K562 (cell line): ENCODE measurements around the gene SAE1. TPM values are rescaled to one million over a fixed set of nuclear protein-coding genes. Genes with fewer than 3 reads are reported as not detected.
A peak's percentile ranks its signal among the peaks of the same experiment; 100 is the strongest.

Experiments
- ATAC-seq: fragments of 200-7000 bp; cut with Tn5 transposase; 3 replicates; pipeline ENCODE4 v1.9.1; 2020; ENCODE audit warnings: moderate library complexity
- BruUV-seq: library from RNA; stranded (reverse); fragments of 400-500 nt; replicated peaks from 2 replicates; lab custom pipeline; 2021; lab: Mats Ljungman, UMichigan
- CTCF ChIA-PET: fragments of 300-600 bp; formaldehyde crosslinking; extraction: SDS; loops from one replicate; lab custom pipeline; 2021; ENCODE audit warnings: low intra/inter-chr PET ratio; lab: Yijun Ruan, JAX
- POLR2A ChIA-PET: fragments of 300-600, 350-650 bp; sonication (Branson Sonifier 250); formaldehyde crosslinking; extraction: SDS; loops from one replicate; lab custom pipeline; 2021; ENCODE audit warnings: antibody characterized with exemption, inconsistent platforms; lab: Yijun Ruan, JAX
- DNase-seq, 4 experiments: peaks; one replicate each; pipeline versions ENCODE4 v3.0.0 to v3.0.0-alpha.2; 2011 to 2018; ENCODE audit warnings: low spot score in 3 of 4, mixed read lengths in 3 of 4; ENCODE audit errors: extremely low read depth in 1 of 4
- FAIRE-seq: peaks from 2 replicates; lab custom pipeline; 2011; peaks lifted over from hg19 to GRCh38; lab: Jason Lieb, UNC
- H2AFZ ChIP-seq: 2 replicates; pipeline ENCODE4 v1.6.0; 2011; ENCODE audit warnings: low read depth, low read length, control low read depth, inconsistent platforms
- H3K27ac ChIP-seq: fragments of 200-600 bp; 3 replicates; pipeline ENCODE4 v1.8.0; 2011; ENCODE audit warnings: low read depth, mild to moderate bottlenecking, control low read depth, inconsistent platforms, low read length, moderate library complexity, mixed read lengths; ENCODE audit errors: extremely low read depth
- H3K27me3 ChIP-seq, 2 experiments: fragments of 300-600 bp in 1 of 2; 2 replicates in 1 of 2; 3 replicates in 1 of 2; pipeline versions ENCODE4 v1.6.0 to v1.8.0; 2011; ENCODE audit warnings: inconsistent platforms in 2 of 2, low read length in 2 of 2, mild to moderate bottlenecking in 1 of 2, mixed read lengths in 1 of 2, moderate library complexity in 1 of 2; ENCODE audit not compliant: control insufficient read depth in 2 of 2, insufficient read depth in 2 of 2
- H3K36me3 ChIP-seq: fragments of 300-600 bp; 3 replicates; pipeline ENCODE4 v1.8.0; 2011; ENCODE audit warnings: mild to moderate bottlenecking, low read length, inconsistent platforms; ENCODE audit not compliant: control insufficient read depth, insufficient read depth
- H3K4me1 ChIP-seq, 2 experiments: fragments of 200-600 bp in 1 of 2; replicated peaks in 1 of 2; 2 replicates in 1 of 2; 3 replicates in 1 of 2; pipeline versions ENCODE4 v1.5.1 to v1.8.0; 2011; ENCODE audit warnings: inconsistent platforms in 2 of 2, low read length in 2 of 2, mild to moderate bottlenecking in 1 of 2, mixed read lengths in 1 of 2, moderate library complexity in 1 of 2; ENCODE audit not compliant: control insufficient read depth in 2 of 2, insufficient read depth in 2 of 2
- H3K4me2 ChIP-seq: 2 replicates; pipeline ENCODE4 v1.6.1; 2011; ENCODE audit warnings: low read length, control low read depth, inconsistent platforms, mixed read lengths; ENCODE audit not compliant: insufficient read depth
- H3K4me3 ChIP-seq: fragments of 200-600 bp; sonication (generic), shearing (Covaris generic); 2 replicates; pipeline ENCODE4 v1.5.1; 2016; ENCODE audit warnings: control low read depth, inconsistent platforms
- H3K79me2 ChIP-seq: fragments of 200-600 bp; 3 replicates; pipeline ENCODE4 v1.8.0; 2011; ENCODE audit warnings: low read length, inconsistent platforms; ENCODE audit not compliant: control insufficient read depth, insufficient read depth
- H3K9ac ChIP-seq, 2 experiments: 2 replicates each; pipeline versions ENCODE4 v1.6.0 to v1.6.1; 2011; ENCODE audit warnings: low read depth in 2 of 2, low read length in 2 of 2, control low read depth in 1 of 2, inconsistent platforms in 1 of 2, mild to moderate bottlenecking in 1 of 2, mixed read lengths in 1 of 2; ENCODE audit not compliant: insufficient read depth in 1 of 2
- H3K9me1 ChIP-seq: one replicate; pipeline ENCODE4 v1.6.0; 2011; ENCODE audit warnings: inconsistent platforms, mild to moderate bottlenecking, low read length, moderate library complexity; ENCODE audit not compliant: control insufficient read depth, insufficient read depth
- H3K9me3 ChIP-seq: replicated peaks from 2 replicates; pipeline ENCODE4 v1.5.1; 2011; ENCODE audit warnings: low read depth, low read length, inconsistent platforms; ENCODE audit not compliant: control insufficient read depth, insufficient read depth
- H4K20me1 ChIP-seq: replicated peaks from 2 replicates; pipeline ENCODE4 v1.6.1; 2011; ENCODE audit warnings: low read length, inconsistent platforms, mixed read lengths; ENCODE audit not compliant: control insufficient read depth, insufficient read depth
- CBFA2T2 ChIP-seq: fragments of 450-650 bp; conservative IDR thresholded peaks from 2 replicates; pipeline ENCODE4 v1.6.1; 2017; ENCODE audit warnings: mild to moderate bottlenecking
- FOXJ3 ChIP-seq: sonication (generic); formaldehyde crosslinking; IDR thresholded peaks from 2 replicates; pipeline ENCODE4 v1.4.0; 2020; ENCODE audit warnings: mild to moderate bottlenecking, missing genetic modification reagents
- HNRNPK ChIP-seq: fragments of 200-400 bp; formaldehyde crosslinking; IDR thresholded peaks from one replicate; pipeline ENCODE4 v1.6.1; 2018; ENCODE audit warnings: mild to moderate bottlenecking, low read depth, low read length; ENCODE audit not compliant: poor library complexity, severe bottlenecking
- MCM5 ChIP-seq: fragments of 450-650 bp; IDR thresholded peaks from 2 replicates; pipeline ENCODE4 v1.6.1; 2016; ENCODE audit warnings: low read depth
- NCOA2 ChIP-seq, 2 experiments: fragments of 450-650 bp; IDR thresholded peaks; 2 replicates each; pipeline ENCODE4 v1.6.1; 2018; ENCODE audit warnings: mild to moderate bottlenecking in 2 of 2, moderate library complexity in 1 of 2; ENCODE audit not compliant: partially characterized antibody in 2 of 2
- SIN3A ChIP-seq, 2 experiments: fragments of 150-350 bp in 1 of 2; IDR thresholded peaks; 2 replicates each; pipeline ENCODE4 v1.6.1; 2011 to 2016; ENCODE audit warnings: borderline replicate concordance in 2 of 2, low read depth in 2 of 2, low read length in 2 of 2, mild to moderate bottlenecking in 2 of 2, moderate library complexity in 2 of 2; ENCODE audit not compliant: control insufficient read depth in 1 of 2
- ZBTB8A ChIP-seq: fragments of 450-650 bp; IDR thresholded peaks from 2 replicates; pipeline ENCODE4 v1.6.1; 2018; ENCODE audit warnings: mild to moderate bottlenecking, moderate library complexity; ENCODE audit not compliant: partially characterized antibody
- ZZZ3 ChIP-seq: fragments of 450-650 bp; IDR thresholded peaks from 2 replicates; pipeline ENCODE4 v1.6.1; 2016; ENCODE audit warnings: antibody characterized with exemption, mild to moderate bottlenecking, moderate library complexity
- WGBS: fragments of 100-300 bp; shearing (Covaris generic); methylation state at CpG from one replicate; pipeline ENCODE4 v1.1.6; 2016; ENCODE audit warnings: low coverage, mixed read lengths; ENCODE audit not compliant: insufficient coverage; ENCODE audit errors: missing lambda C conversion rate; 5-methylcytosine and 5-hydroxymethylcytosine counted together
- in situ Hi-C: fragments of 300-500 bp; cut with MboI; formaldehyde crosslinking; loops from 4 replicates; pipeline ENCODE4 v1.15.0; 2018; ENCODE audit warnings: inconsistent platforms, mixed read lengths
- intact Hi-C: fragments of 100-400 bp; cut with micrococcal nuclease; formaldehyde crosslinking; loops from 2 replicates; pipeline ENCODE4 v1.14.2; 2022
- polyA plus RNA-seq, 8 experiments: library from polyadenylated mRNA; depleted of rRNA in 4 of 8; stranded (reverse) in 5 of 8; unstranded in 3 of 8; fragments of >200 nt; fragmentation: Nextera tagmentation in 2 of 8; fragmentation: Illumina TruSeq in 1 of 8; extraction: Ambion mirVana in 2 of 8; extraction: Trizol in 1 of 8; gene quantifications; 2 replicates each; pipeline versions ENCODE4 v1.2.1 to v1.2.3, GENCODE V29; 2011 to 2014; ENCODE audit warnings: inconsistent platforms in 1 of 8, missing spikeins in 1 of 8
- total RNA-seq, 7 experiments: library from RNA; depleted of rRNA in 6 of 7; stranded (reverse); fragments of >200 nt in 6 of 7; fragmentation: Illumina TruSeq in 2 of 7; extraction: Trizol in 2 of 7; gene quantifications; 2 replicates each; pipeline versions ENCODE4 v1.2.1 to v1.2.3, GENCODE V29; 2011 to 2021; ENCODE audit warnings: low replicate concordance in 1 of 7
- TF ChIP-seq, protein P1 (sequence below): fragments of 250-450 bp; sonication (Bioruptor Pico); IDR thresholded peaks from 2 replicates; pipeline ENCODE4 v1.8.0; 2022; ENCODE audit warnings: inconsistent platforms
- TF ChIP-seq, protein P2 (sequence below): sonication (generic); formaldehyde crosslinking; IDR thresholded peaks from 2 replicates; pipeline ENCODE4 v1.8.0; 2023; ENCODE audit warnings: mild to moderate bottlenecking, missing genetic modification reagents
- TF ChIP-seq, protein P3 (sequence below): sonication (generic); IDR thresholded peaks from 2 replicates; pipeline ENCODE4 v1.6.1; 2016
- TF ChIP-seq, protein P4 (sequence below): fragments of 450-650 bp; IDR thresholded peaks from 2 replicates; pipeline ENCODE4 v1.6.1; 2017; ENCODE audit warnings: antibody characterized with exemption

SAE1 gene
- total and polyA plus RNA-seq, 9 of the 15 experiments (the other 6 are each of a cell fraction or from before 2014, with no cell fraction given): 82.8 to 299 (median 217) TPM

DNA sequence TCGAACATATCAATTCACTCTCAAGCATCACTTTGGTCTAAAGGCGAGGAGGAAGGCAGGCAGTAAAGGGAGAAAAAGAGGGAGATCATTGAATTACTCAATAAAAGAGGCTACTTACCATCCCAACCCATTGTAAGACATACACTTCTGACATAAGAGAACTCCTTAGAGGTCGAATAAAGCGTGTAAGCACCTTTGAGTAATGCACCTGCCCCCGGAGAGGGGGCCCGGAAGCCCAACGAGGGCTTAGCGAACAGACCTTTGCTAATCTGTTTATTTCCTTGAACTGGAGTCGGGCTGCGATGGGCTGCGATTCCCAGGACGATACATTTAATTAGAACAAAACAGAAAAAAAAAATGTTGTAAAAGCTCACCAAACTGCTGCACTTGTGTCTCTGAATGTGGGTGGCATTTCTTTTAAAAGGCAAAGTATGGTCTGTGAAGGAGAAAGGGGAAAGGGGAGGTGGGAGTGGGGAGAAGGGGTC, 20.1 kb upstream of the SAE1 start:
- Histone ChIP-seq H3K9ac (peak overlapping the region; percentile 98 to 99), H3K79me2 (peaks cover 69% of the 10 kb centered on the region), H3K4me3 (peak overlapping the region; percentile 89), H4K20me1 (no peaks in the 10 kb centered on the region), H3K27me3 (no peaks in the 10 kb centered on the region), H3K9me1 (no peaks in the 10 kb centered on the region), H3K9me3 (no peaks in the 10 kb centered on the region), H3K4me1 (peaks cover 20 to 41% of the 10 kb centered on the region in 2 experiments), H3K4me2 (peak overlapping the region; percentile 88), H3K36me3 (peaks cover 34% of the 10 kb centered on the region), H3K27ac (peak overlapping the region; percentile 96), H2AFZ (no peak overlapping the region)
- DNase-seq: peak in 3 of 4 experiments; percentile 14 to 49 (median 15)
- WGBS: 0% methylated on average over 12 of the region's 12 CpGs
- CTCF ChIA-PET: no interaction called here
- no peak for ATAC-seq
- BruUV-seq: no TSS peak
- intact Hi-C loops (loop anchor here (5.0 kb wide), 1 partner anchor 248 kb away; the partner anchor contains the start of gene ARHGAP35), in situ Hi-C loops (no loop called here)
- POLR2A ChIA-PET: interaction anchor here (0.6 to 1.7 kb wide), 7 partner anchors 11 to 542 kb away, joined by 3 to 8 read pairs (median 4); partner anchors contain the start of gene SAE1
- FAIRE-seq: peak; percentile 70
- TF ChIP-seq NCOA2 (IDR thresholded peaks at IDR 0.05; ENCODE audit: partially characterized antibody in 2 of 2) (no peak), SIN3A (IDR thresholded peaks at IDR 0.05; ENCODE audit: borderline replicate concordance in 2 of 2, control insufficient read depth in 1 of 2, low read depth in 2 of 2, low read length in 2 of 2) (peak in 1 of 2 experiments; percentile 36; a peak in 1 of 4 replicates), MCM5 (no peak), HNRNPK (no peak), ZBTB8A (no peak), ZZZ3 (no peak), FOXJ3 (CRISPR knock-in tag) (no peak), CBFA2T2 (no peak)
- TF ChIP-seq, protein P1, sequence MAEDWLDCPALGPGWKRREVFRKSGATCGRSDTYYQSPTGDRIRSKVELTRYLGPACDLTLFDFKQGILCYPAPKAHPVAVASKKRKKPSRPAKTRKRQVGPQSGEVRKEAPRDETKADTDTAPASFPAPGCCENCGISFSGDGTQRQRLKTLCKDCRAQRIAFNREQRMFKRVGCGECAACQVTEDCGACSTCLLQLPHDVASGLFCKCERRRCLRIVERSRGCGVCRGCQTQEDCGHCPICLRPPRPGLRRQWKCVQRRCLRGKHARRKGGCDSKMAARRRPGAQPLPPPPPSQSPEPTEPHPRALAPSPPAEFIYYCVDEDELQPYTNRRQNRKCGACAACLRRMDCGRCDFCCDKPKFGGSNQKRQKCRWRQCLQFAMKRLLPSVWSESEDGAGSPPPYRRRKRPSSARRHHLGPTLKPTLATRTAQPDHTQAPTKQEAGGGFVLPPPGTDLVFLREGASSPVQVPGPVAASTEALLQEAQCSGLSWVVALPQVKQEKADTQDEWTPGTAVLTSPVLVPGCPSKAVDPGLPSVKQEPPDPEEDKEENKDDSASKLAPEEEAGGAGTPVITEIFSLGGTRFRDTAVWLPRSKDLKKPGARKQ (CRISPR knock-in tag): no peak
- TF ChIP-seq, protein P2, sequence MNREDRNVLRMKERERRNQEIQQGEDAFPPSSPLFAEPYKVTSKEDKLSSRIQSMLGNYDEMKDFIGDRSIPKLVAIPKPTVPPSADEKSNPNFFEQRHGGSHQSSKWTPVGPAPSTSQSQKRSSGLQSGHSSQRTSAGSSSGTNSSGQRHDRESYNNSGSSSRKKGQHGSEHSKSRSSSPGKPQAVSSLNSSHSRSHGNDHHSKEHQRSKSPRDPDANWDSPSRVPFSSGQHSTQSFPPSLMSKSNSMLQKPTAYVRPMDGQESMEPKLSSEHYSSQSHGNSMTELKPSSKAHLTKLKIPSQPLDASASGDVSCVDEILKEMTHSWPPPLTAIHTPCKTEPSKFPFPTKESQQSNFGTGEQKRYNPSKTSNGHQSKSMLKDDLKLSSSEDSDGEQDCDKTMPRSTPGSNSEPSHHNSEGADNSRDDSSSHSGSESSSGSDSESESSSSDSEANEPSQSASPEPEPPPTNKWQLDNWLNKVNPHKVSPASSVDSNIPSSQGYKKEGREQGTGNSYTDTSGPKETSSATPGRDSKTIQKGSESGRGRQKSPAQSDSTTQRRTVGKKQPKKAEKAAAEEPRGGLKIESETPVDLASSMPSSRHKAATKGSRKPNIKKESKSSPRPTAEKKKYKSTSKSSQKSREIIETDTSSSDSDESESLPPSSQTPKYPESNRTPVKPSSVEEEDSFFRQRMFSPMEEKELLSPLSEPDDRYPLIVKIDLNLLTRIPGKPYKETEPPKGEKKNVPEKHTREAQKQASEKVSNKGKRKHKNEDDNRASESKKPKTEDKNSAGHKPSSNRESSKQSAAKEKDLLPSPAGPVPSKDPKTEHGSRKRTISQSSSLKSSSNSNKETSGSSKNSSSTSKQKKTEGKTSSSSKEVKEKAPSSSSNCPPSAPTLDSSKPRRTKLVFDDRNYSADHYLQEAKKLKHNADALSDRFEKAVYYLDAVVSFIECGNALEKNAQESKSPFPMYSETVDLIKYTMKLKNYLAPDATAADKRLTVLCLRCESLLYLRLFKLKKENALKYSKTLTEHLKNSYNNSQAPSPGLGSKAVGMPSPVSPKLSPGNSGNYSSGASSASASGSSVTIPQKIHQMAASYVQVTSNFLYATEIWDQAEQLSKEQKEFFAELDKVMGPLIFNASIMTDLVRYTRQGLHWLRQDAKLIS: no peak
- TF ChIP-seq, protein P3, sequence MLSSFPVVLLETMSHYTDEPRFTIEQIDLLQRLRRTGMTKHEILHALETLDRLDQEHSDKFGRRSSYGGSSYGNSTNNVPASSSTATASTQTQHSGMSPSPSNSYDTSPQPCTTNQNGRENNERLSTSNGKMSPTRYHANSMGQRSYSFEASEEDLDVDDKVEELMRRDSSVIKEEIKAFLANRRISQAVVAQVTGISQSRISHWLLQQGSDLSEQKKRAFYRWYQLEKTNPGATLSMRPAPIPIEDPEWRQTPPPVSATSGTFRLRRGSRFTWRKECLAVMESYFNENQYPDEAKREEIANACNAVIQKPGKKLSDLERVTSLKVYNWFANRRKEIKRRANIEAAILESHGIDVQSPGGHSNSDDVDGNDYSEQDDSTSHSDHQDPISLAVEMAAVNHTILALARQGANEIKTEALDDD: no peak
- TF ChIP-seq, protein P4, sequence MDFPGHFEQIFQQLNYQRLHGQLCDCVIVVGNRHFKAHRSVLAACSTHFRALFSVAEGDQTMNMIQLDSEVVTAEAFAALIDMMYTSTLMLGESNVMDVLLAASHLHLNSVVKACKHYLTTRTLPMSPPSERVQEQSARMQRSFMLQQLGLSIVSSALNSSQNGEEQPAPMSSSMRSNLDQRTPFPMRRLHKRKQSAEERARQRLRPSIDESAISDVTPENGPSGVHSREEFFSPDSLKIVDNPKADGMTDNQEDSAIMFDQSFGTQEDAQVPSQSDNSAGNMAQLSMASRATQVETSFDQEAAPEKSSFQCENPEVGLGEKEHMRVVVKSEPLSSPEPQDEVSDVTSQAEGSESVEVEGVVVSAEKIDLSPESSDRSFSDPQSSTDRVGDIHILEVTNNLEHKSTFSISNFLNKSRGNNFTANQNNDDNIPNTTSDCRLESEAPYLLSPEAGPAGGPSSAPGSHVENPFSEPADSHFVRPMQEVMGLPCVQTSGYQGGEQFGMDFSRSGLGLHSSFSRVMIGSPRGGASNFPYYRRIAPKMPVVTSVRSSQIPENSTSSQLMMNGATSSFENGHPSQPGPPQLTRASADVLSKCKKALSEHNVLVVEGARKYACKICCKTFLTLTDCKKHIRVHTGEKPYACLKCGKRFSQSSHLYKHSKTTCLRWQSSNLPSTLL: no peak
